K562 (cell line): ENCODE data around the gene PRLH. TPM values are rescaled to one million over a fixed set of nuclear protein-coding genes. Genes with fewer than 3 reads are reported as not detected.

Experiments
- AFF4 ChIP-seq: sonication (generic); formaldehyde crosslinking; IDR thresholded peaks from 2 replicates; pipeline ENCODE4 v1.8.0; 2023; ENCODE audit warnings: mild to moderate bottlenecking, missing genetic modification reagents
- C11orf30 ChIP-seq: fragments of 450-650 bp; IDR thresholded peaks from 2 replicates; pipeline ENCODE4 v1.6.1; 2016; ENCODE audit warnings: low read depth, mild to moderate bottlenecking
- FOXM1 ChIP-seq, 2 experiments: fragments of 450-650 bp in 1 of 2; sonication (generic) in 1 of 2; formaldehyde crosslinking in 1 of 2; IDR thresholded peaks; 2 replicates each; pipeline versions ENCODE4 v1.6.1 to v1.9.0; 2017 to 2022; ENCODE audit warnings: low read depth in 2 of 2, mild to moderate bottlenecking in 2 of 2, missing genetic modification reagents in 1 of 2, moderate library complexity in 1 of 2
- GTF2E2 ChIP-seq: fragments of 200-800 bp; sonication (Bioruptor generic); IDR thresholded peaks from 2 replicates; pipeline ENCODE4 v1.6.1; 2016; ENCODE audit warnings: missing genetic modification characterization, missing compliant biosample characterization
- KAT2B ChIP-seq: IDR thresholded peaks from one replicate; pipeline ENCODE4 v1.6.1; 2012; ENCODE audit warnings: low read depth, mild to moderate bottlenecking, control low read depth, inconsistent platforms, low read length, moderate library complexity
- RUNX1 ChIP-seq: sonication (generic); IDR thresholded peaks from 2 replicates; pipeline ENCODE4 v1.6.1; 2016; ENCODE audit warnings: antibody characterized with exemption, low read depth
- polyA plus RNA-seq, 8 experiments: library from polyadenylated mRNA; depleted of rRNA in 4 of 8; stranded (reverse) in 5 of 8; unstranded in 3 of 8; fragments of >200 nt; fragmentation: Nextera tagmentation in 2 of 8; fragmentation: Illumina TruSeq in 1 of 8; extraction: Ambion mirVana in 2 of 8; extraction: Trizol in 1 of 8; gene quantifications; 2 replicates each; pipeline versions ENCODE4 v1.2.1 to v1.2.3, GENCODE V29; 2011 to 2014; ENCODE audit warnings: inconsistent platforms in 1 of 8, missing spikeins in 1 of 8
- total RNA-seq, 7 experiments: library from RNA; depleted of rRNA in 6 of 7; stranded (reverse); fragments of >200 nt in 6 of 7; fragmentation: Illumina TruSeq in 2 of 7; extraction: Trizol in 2 of 7; gene quantifications; 2 replicates each; pipeline versions ENCODE4 v1.2.1 to v1.2.3, GENCODE V29; 2011 to 2021; ENCODE audit warnings: low replicate concordance in 1 of 7

Gene PRLH
- total and polyA plus RNA-seq, 9 of the 15 experiments (the other 6 are each of a cell fraction or from before 2014, with no cell fraction given): not detected

- TF ChIP-seq RUNX1 (no peak), GTF2E2 (tag) (no peak), AFF4 (no peak), C11orf30 (no peak), FOXM1 (IDR thresholded peaks at IDR 0.05; ENCODE audit: low read depth) (no peak), FOXM1 (CRISPR knock-in tag; IDR thresholded peaks at IDR 0.05; ENCODE audit: low read depth) (no peak), KAT2B (no peak)
Observed at GRCh38 chr2:237581326-237581725, 15.0 kb downstream of the PRLH start (continued).
